ENCODE data around the gene C3orf70.

- TF ChIP-seq GATA2 (IDR thresholded peaks at IDR 0.05; ENCODE audit: low read depth, low read length): no peak
- TF ChIP-seq GATA3 (IDR thresholded peaks at IDR 0.05; ENCODE audit: low read depth, low read length): no peak
Measured at GRCh38 chr3:185029086-185029485, 123.8 kb downstream of the C3orf70 start.

Data from SH-SY5Y (cell line).